HG03460 (cell line): Measurements from ENCODE around the gene NFRKB.
"Not testable (repeated sequence)": the region's sequence is repeated elsewhere in the genome, so short reads cannot be mapped to it uniquely, and the experiment has no call there.

ENCODE experiments used
- ATAC-seq: cut with Tn5 transposase; IDR thresholded peaks from one replicate; pipeline ENCODE4 v1.9.1; 2021; ENCODE audit not compliant: unreplicated experiment

NFRKB gene

DNA sequence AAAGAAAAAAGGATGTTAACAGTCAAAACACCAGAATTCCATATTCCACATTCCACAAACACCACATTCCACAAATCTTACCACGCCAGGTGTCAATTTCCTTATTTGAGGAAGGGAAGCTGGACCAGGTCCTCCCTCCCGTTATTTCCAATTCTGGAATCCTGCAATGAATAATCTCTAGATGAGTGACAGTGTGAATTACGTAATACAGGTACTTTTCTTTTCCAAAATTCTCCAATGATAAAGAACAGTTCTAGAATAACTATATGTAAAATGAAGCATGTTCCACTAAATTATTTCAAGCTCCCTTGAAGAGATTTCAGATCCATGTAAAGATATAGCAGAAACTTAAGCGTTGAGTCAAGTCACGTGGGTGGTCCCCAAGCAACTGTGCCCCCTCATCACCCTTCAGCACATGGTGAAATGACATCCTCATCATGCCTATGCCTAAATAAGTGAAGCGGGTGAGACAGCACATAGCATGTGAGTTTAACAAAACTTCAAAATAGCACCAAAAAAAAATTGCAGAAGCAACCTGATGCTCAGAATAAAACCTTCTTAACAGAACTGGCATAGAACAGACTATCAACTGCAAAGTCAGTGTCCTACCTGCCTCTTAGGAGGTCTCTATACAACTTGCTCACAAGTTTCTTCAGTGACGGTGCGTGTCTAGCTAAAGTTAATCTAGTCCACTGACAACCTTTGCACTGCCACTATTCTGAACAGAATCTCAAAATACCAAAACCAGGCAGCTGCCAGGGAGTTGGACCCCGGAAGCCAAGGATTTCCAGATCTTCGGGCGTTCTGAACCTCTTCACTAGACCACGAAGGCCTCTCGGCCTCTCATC is 876 bp downstream of the NFRKB start:
- peak; percentile 24 for ATAC-seq

DNA sequence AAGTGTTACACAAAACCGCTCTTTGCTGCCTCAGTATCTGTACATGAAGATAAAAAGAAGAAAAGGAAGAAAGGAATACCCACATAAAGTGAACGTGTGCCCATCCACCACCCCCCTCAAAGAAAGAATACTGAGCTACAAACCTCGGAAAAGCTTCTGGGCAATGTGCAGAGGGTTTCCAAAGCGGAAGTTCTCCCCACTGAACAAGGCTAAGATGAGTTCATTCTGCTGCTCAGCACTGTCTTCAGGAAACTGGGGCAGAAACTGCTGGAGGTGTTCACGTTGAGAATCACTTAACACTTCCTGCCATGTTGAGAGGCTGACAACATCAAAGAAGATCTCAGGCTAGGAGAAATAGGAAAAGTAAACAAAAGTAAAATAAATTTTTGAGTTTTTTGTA is 6.9 kb downstream of the NFRKB start:
- no peak for ATAC-seq

DNA sequence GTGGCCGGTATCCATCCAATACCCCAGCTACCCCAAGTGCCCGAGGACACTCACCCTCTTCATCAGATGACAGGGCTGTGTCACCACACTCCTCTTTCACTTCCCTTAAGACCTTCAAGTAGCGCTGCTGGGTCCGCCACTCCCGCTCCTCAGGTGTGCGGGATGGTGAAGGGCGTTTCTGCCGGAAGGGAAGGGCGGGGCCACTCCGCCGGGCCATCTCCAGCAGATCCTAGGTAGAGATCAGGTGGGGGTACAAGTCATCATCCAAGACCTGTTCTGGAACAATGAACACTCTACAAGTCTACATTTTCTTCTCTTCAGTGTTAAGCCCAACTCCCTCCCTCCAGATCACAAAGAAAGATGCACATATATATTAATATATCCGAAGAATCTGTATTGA is 10.0 kb downstream of the NFRKB start:
- no peak for ATAC-seq

DNA sequence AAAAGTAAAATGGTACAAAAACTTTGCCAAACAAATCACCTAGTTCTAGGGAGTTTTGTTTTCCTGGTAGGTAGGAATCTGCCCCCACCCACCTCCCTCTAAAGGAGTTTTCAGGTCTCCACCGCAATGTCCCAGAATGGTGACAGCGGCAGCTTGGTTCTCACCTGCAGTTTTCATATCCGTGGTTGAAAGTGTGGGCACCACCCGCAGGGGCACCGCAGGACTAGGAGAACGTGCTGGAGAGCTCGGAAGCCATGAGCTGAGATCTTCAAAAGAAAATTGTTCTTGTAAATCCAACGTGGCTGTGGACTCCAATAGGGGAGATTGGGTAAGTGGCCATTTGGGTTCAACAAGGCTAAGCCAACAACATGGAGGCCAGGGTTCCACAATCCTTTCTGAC is 10.8 kb downstream of the NFRKB start:
- ATAC-seq = no peak

DNA sequence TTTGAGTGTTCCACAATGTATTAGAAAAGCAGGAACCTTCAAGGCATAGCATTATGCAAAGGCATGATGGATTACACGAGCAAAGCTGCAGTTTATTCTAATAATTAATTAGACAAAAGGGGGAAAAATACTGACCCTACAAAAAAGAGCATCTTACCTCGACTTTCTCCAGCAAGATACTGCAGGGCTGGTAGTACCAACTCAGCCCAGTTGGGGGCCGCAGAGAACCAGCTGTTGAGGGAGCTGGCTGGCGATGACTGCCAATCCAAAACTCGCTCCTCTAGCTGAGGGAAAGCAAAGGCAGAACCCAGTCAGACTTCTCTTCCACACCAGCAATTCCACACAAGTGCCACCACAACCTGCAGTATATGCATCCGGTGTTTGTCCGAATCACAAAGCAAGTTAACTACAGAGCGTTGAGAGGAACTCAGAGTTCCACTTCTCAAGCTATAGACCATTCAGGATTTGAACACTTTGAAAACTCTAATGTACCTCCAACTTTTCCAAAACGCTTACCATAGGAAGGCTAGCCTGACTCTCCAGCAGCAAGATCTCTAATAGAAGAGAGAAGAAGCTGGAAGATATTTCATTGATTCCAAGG is 13.7 kb downstream of the NFRKB start:
- no peak for ATAC-seq

DNA sequence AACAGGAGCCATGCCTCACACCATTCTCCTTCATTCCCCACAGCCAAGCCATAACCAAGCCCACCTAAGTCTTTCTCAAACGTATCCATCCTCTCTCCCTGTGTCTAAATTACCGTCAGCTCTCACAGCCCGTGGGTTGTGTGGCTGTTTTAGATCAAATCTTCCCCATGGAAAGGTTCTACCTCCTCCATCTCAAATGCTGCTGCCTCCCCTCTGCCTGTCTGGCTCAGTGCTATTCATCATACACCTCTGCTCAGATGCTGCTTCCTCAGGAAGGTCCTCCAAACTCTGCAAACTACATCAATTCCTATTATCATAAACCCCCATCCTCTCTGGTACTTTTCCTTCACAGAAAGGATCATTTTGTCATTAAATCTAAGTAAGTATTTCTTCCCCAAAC is 15.1 kb downstream of the NFRKB start:
- no peak for ATAC-seq

DNA sequence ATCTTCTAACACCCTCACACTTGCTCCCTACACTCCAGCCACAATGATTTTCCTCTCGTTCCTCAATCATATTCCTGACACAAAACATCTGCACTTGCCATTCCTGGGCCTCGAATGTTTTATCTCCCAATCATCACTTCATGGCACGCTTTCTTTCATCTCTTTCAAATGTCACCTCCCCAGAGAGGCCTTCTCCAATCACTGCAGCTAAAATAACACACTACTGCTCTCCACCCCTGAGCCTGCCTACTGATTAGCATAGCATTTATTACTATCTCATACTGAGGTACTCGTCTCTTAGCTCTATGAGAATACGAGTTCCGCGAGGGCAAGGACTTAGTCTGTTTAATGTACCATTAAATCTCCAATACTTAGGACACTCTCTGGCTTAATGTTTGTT is 23.5 kb downstream of the NFRKB start:
- ATAC-seq = no peak

DNA sequence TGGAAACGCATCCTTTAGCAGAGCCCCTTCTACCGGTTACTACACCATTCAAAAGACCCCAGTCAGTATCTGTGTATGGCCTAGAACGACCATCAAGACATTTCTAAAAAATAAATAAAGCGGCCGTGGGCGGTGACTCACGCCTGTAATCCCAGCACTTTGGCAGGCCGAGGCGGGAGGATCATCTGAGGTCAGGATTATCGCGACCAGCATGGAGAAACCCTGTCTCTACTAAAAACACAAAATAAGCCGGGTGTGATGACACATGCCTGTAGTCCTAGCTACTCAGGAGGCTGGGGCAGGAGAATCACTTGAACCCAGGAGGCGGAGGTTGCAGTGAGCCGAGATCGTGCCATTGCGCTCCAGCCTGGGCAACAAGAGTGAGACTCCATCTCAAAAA is 26.8 kb downstream of the NFRKB start:
- ATAC-seq = not testable (repeated sequence)

DNA sequence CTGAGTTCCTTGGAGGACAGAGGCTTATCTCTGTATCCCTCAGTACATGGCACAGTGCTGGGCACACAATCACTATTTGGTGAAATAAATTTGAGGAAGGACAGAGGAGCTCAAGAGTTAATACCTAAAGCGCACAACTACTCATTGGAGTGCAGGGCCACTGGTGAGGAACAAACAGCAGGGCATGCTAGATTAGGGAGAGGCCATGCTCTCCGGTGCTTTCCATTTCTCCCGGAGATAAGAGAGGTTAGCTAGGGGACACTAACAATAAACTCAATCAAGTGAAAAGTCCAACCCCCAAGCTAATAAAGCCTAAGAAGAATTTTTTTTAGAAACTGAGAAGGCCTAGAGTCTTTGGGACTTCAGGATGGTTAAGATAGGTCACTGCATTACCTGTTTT is 29.1 kb downstream of the NFRKB start:
- no peak for ATAC-seq

DNA sequence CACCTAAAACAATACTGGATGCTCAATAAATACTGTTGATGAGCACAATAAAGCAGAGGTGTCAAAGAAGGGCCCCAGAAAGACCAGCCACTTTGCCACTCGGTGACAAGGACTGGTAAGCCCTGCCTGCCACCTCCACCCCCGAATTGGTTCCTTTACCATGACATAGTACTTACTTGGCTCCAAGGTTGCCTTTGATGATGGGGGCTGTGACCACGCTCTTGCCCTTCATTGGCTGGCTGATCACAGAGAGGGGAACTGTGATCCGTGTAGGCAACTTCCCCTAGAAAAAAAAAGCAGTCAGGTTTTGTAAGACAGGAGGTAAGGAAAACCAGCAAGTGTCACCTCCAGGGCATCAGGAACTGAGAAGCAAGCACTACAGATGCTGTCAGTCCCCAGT is 29.7 kb downstream of the NFRKB start:
- no peak for ATAC-seq

DNA sequence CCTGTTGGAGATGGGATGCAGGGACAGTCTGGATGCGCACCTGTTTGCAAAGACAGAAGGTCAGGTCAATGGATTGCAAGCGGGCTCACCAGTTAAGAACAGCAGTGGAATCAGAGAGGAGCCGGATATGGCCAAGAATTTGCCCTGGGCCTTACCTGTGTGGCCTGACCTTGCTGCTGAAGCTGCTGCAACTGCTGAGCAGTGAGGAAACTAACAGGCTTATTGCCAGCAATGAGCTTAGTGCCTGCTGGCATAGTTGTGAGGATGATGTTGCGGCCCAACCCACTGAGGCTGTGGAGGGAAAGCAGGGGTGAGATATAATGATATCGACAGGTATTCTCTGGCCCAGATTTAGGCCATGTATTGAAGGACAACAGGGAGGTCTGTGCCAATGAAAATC is 30.6 kb downstream of the NFRKB start:
- ATAC-seq = no peak

DNA sequence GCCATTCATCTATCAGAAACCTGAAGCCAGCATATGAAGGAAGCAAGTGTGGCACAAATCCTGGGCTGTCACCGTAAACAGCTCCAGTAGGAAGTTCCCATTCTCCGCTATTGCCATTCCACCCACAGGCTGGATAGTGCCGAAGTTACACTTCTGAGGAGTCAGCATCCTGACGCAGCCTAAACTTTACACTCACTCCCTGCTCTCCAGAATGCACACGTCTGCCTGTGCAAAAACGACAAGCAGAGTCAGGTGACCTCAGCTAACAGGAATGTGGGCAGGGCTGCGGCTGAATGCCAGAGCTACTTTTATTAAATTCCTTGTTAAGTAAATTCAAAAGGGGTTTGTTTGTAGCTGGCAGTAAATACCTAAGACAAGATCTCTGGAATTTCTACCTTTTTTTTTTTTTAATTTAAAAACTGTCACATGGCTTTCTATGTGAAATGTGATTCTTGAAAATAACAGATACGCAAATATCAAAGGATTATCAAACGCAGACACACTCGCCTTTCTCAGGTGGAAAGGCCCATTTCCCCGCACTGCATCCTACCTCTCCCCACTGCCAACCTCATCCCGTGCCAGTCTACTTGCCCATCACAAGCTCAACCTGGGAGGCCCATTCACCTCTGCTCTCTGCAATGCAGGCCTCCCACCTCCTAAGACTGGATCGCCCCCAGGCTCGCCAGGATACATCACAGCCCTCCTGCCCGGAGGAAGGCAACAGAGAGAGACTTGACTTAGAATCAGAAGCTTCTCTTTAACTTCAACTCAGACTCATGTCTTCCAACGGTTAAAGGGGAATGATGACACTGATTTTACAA is 33.5 kb downstream of the NFRKB start:
- ATAC-seq = no peak

DNA sequence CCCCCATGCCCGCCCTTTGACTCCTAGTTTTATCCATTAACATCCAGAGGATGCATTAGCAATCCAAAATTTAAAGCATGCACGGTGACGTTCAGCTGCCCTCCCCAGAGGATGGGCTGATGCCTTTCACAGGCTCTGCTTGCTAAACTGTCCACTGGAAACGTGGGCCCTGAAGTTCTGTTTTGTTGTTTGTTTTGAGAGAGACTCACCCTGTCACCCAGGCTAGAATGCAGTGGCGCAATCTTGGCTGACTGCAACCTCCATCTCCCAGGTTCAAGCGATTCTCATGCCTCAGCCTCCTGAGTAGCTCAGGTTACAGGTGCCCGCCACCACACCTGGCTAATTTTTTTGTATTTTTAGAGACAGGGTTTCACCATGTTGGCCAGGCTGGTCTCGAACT is 39.3 kb downstream of the NFRKB start:
- ATAC-seq = no peak

DNA sequence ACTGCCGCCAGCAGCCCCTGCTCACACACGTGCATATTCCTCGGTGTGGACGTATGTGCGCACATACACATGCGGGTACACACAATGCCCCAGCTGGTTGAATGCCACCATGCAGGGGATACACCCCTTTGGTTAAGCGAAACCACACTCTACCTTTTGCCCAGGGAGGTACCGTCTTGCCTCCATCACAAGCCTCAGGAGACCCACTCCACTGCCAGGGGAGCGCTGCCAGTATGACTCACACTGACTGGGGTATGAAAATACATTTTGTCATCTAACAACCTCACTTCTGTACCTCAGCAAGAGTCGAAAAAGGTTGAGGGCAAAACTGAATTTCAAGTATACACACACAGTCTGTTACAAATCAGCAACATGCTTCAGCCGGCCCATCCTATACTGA is 40.3 kb downstream of the NFRKB start:
- no peak for ATAC-seq

DNA sequence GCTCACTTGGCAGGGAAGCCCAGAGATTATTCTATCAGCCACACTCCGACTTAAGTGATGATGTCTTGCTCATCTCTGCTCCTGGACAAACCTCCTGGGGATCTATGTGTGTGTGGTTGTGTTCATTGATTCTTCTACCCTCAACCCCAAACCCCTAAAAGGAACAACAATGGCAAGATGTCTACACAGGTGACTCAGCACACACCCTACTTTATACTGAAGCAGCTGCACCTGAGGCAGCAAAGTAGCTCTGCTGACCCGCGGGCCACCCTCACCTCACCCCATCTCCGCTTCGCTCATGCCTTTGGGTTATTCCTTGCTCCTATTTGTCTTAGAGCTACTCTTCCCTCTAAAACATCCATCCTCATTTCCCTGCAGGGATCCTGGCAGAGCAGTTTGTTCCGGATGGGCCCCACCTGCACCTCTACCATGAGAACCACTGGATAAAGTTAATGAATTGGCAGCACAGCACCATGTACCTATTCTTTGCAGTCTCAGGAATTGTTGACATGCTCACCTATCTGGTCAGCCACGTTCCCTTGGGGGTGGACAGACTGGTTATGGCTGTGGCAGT is 41.1 kb downstream of the NFRKB start:
- no peak for ATAC-seq

DNA sequence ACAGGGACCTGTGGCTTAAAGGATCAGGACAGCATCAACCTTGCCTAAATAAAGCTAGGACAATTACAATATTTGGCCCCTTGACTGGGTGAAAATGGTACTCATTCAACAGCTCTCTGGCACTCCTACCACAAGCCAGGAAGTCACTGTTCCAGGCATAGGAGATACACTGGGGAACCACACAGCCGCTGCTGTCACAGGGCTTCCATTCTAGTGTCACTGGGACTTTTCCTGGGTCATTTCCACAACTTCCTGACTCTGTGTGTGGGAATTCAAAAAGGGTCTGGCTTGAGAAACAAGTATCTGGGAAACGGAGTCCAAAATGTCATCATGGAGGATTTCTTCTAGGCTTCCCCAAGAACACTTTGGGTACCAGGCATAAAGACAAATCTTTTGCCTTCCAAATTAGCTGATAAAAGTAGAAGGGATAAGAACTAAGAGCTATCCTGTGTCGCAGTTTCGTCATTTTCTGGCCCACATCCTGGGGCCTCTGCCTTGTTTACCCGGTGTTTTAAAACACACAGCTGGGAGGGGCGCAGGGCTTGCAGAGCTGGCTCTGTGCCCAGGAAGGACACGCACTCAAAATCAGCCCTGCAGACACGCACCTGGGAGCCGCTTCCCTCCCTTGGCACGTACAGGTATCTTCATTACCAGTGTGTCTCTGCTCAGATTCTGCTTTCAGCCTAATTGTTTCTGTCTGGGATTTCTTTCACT is 41.7 kb downstream of the NFRKB start:
- no peak for ATAC-seq

DNA sequence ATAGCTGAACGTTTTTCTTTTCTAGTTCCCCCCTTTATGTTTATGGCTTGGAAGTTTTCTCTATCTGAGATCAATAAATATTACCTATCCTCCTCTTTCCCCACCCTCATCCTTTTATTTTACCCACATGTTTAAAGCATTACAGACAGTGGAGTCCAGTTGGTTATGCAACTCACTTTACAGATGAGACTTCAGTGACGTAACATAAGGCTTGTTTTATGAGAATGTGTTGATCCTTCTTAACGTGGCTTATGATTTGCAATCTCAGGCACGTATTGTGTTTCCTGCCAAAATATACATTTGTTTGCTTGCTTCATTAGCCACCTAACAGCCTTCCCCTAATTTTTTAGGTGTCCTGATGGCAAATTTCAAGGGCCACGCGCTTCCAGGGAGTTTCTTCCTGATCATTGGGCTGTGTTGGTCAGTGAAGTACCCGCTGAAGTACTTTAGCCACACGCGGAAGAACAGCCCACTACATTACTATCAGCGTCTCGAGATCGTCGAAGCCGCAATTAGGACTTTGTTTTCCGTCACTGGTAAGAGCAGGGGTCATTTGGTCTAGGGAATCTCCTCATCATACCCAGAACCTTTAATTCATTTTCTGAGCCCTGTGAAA is 43.1 kb downstream of the NFRKB start:
- ATAC-seq = no peak

DNA sequence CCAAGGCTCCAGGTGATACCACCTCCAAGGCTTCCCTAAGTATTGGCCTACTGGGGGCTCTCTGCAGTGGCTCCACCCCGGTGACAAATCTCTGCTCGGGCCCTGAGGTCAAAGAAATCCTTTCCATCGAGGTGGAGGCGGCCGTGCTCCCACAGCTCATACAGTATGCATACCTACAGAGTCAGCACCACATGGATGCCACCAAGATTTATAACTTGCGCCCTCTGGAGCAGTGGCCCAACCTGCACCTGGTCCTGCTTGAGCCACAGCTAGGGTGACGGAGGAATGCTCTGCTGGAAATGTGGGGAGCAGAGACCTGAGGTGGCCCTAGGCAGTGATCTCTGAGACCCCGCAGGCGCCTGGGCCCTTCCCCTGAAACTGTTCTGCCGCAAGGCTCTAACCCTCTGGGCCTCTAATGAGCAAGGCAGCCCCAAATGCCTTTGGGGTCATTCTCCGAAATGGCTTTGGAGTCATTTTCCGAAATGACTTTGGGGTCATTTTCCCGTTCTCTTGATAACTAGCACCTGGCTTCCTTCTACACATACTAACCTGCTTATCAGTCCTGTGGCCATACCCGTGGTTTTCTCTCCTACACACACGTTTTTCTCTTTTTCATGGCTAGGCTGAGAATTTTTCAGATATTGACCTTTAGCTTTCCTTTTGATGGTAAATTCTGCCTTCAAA is 45.8 kb downstream of the NFRKB start:
- ATAC-seq = no peak

DNA sequence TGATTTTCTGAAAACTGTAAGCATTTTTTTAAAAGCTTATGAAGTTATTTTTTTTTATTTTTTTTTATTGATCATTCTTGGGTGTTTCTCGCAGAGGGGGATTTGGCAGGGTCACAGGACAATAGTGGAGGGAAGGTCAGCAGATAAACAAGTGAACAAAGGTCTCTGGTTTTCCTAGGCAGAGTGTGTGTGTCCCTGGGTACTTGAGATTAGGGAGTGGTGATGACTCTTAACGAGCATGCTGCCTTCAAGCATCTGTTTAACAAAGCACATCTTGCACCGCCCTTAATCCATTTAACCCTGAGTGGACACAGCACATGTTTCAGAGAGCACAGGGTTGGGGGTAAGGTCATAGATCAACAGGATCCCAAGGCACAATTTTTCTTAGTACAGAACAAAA is 48.0 kb downstream of the NFRKB start:
- not testable (repeated sequence) for ATAC-seq
